Fibroblast of skin of right biceps (primary cell): ENCODE measurements around the gene TNIP2.
A peak's percentile ranks its signal among the peaks of the same experiment; 100 is the strongest.
"Not testable (repeated sequence)": the region's sequence is repeated elsewhere in the genome, so short reads cannot be mapped to it uniquely, and the experiment has no call there.

ENCODE experiments used
- DNase-seq: peaks from one replicate; pipeline ENCODE4 v3.0.0-alpha.2; 2013

TNIP2 gene

DNA sequence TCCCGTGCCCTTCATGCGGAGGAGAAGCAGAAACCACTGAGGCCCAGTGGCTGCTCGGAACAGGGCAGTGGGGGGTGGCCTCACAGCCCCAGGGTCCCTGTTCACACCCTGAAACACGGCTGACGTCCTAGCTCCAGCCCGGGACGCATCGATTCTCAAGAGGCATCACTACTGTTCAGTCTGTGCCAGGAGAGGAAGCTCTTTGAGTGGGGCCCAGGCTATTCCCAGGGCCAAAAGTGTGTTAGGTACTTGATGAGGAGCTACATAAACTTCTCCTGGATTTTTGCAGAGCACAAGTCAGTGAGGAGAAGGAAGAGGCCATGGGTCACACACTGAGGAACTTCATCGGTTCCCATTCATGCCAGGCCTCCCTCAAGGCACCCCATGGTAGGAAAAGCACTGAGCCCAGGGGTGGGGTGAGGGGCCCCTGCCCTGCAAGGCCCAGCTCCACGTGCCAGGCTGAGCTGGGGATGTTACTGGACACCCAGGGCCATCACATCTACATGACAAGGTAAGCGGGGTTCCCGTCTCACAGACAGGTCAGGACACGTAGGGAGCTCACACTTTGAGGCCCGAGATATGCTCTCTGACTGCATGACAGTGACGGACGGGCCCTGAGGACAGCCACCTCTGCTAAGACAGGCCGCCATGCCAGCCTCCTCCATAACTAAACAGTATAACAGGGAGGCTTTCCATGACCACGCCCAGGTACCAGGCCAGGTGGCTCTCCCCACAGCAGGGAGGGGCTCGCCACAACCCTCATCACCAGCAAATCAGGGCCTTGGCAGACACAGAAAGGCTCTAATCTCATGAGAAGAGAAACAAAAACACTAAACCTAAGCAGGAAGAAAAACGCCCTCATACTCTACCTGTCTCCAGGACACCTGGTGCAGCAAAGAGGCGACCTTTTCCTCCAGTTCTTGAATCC, 12.4 kb downstream of the TNIP2 start:
- DNase-seq: no peak

- no peak for DNase-seq
Measured at GRCh38 chr4:2742823-2743517, 13.2 kb downstream of the TNIP2 start.

DNA sequence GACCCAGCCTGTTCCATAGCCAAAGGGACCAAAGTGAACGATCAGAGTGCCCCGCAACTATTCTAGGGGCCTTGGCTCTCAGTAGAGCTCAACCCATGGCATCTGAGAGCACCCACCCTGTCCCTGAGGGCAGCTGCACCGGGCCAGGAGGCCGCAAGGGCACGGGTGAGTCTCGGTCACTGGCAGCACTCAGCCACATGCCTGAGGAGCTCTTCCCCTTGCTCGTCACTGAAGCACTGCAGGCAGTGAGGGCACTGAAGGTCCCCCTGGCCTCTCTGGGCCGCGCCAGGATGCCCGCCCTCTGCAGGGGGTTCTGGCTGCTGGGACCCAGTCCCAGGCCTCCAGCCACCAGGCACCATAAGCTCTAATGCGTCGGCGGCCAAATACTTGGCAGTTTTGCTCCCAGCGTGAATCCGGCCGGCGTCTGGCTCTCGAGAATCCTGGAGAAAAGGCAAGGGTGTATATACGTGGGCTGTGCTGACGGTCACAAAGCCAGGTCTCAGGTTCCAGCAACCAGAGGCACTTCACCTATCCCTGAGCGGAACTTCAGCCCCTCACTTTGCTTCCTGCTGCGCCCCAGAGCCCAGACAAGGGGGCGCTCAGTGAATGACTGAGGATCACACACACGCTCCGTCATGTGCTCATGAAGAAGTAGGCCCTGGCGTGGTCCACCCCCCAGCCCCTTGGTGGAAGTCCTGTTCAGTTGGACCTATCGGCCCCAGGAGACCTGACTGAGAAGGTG, 13.9 kb downstream of the TNIP2 start:
- no peak for DNase-seq

- peak; percentile 59 for DNase-seq
Measured at GRCh38 chr4:2741626-2742025, 14.5 kb downstream of the TNIP2 start.

- DNase-seq: not testable (repeated sequence)
Measured at GRCh38 chr4:2738296-2738695, 17.8 kb downstream of the TNIP2 start.

DNA sequence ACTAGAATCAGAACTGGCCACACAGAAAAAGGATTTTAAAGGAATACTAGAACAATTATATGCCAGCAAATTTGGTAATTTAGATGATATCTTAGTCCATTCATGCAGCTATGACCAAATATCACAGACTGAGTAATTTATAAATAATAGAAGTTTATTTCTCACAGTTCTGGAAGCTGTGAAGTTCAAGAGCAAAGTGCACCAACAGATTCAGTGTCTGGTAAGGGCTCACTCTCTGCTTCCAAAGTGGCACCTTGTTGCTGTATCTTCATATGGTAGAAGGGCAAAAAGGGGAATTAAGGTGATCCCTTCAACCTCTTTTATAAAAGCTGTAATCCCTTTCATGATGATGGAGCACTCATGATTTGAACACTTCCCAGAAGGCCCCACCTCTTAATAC, 20.3 kb downstream of the TNIP2 start:
- no peak for DNase-seq

GRCh38 chr4:2734612-2735011, 21.5 kb downstream of the TNIP2 start:
- no peak for DNase-seq

GRCh38 chr4:2733844-2734574, 22.1 kb downstream of the TNIP2 start:
- DNase-seq: no peak

- no peak for DNase-seq
Measured at GRCh38 chr4:2733001-2733843, 22.9 kb downstream of the TNIP2 start.

- DNase-seq: no peak
Measured at GRCh38 chr4:2732526-2732925, 23.6 kb downstream of the TNIP2 start.

DNA sequence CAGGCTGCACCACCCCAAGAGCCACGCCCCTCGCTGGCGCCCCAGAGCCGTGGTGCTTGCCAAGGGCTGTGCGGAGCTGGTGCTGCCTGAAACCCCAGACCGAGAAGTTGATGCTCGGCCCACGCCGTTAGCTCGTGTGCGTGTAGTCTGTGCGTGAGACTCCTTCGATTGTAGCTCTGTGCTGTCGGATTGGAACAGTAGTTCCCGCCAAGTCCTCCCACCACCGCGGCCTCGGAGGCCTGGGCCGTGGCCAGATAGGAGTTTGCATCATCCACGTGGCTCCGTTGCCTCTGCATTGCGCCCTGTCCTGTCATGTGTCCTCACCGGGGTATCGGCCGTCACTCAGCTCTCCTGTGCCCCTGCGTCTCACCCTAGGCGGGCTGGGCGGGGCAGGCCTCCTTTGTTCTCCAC, 24.2 kb downstream of the TNIP2 start:
- DNase-seq: no peak

DNA sequence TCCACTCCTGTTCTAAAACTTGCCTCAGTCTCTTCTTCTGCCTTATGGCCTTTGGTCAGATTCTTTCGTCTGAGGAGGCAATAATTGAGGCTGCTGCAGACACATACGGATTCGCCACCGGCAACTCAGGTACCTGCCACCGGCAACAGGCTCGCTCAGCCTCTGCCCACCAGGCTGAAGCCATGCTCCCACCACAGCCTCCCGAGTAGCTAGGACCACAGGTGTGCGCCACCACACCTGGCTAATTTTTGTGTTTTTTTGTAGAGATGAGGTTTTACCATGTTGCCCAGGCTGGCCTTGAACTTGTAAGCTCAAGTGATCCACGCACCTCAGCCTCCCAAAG, 26.6 kb downstream of the TNIP2 start:
- DNase-seq: no peak

- DNase-seq: no peak
Measured at GRCh38 chr4:2728806-2729532, 27.2 kb downstream of the TNIP2 start.

DNA sequence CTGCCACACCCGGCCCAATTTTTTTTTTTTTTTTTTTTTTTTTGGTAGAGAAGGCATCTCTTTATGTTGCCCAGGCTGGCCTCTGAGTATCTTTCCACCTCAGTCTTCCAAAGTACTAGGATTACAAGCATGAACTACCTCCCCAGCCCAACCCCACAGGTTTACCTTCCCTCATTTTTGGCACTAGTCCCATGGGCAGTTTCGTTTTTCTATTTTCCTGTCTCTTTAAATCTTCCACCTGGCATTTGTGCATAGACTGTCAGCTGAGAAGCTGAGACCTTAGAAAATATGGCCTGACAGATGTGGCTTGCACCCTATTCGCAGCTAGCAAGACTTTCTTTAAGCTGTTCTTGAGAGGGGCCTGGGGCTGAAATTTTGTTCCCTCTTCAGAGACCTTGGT, 27.9 kb downstream of the TNIP2 start:
- no peak for DNase-seq

- not testable (repeated sequence) for DNase-seq
Measured at GRCh38 chr4:2726881-2727280, 29.3 kb downstream of the TNIP2 start.

DNA sequence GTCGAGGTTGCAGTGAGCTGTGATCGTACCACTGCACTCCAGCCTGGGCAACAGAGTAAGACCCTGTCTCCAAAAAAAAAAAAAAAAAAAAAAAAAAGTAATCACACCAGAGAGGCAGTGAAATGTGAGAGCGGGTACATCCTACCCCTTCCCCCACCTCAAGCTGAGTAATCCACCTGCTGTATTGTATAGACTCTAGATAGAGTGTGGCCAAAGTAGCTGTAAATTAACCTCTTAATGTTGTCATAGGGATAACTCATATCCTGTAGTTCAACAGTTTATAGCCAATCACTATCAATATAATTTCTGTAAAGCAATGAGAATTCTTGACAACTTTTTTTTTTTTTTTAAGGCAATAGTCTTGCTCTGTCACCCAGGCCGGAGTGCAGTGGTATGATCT, 30.8 kb downstream of the TNIP2 start:
- no peak for DNase-seq

- no peak for DNase-seq
Measured at GRCh38 chr4:2723751-2724150, 32.4 kb downstream of the TNIP2 start.

- no peak for DNase-seq
Measured at GRCh38 chr4:2722033-2722432, 34.1 kb downstream of the TNIP2 start.

DNA sequence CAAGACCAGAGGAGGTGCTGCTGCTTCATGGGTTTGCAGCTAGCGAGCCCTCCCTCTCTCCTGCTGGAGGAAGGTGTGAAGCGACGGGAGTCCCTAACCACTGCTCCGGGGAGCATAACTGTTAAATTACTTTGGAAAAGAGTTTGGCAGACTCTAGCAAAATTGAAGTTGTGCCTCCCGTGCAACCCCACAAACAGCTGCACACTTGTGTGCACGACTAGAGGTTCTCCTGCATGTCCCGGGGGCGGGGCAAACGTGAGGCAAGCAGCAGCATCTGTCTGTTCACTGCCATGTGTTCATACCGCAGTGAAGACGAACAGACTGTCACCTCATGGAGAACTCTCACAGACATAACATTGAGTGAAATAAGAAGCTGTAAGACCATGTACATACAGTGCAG, 34.5 kb downstream of the TNIP2 start:
- DNase-seq: no peak

DNA sequence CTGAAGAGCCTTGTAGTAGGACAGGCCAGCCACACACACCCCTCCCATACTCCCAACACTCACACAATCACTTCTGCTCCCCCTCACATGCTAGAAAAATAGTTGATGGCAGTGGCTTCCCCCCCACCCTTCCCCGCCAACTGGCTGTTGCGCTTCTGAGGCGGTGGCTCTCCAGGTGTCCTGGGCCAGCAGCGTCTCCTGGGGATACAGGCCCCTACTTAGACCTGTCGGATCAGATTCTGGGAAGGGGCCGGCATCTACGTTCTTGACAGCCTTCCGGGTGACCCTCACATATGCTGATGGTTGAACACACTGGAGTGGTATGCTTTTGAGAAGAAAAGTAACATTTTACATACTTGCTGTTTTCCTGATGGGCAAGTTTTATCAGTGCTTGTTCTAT, 39.9 kb downstream of the TNIP2 start:
- no peak for DNase-seq

DNA sequence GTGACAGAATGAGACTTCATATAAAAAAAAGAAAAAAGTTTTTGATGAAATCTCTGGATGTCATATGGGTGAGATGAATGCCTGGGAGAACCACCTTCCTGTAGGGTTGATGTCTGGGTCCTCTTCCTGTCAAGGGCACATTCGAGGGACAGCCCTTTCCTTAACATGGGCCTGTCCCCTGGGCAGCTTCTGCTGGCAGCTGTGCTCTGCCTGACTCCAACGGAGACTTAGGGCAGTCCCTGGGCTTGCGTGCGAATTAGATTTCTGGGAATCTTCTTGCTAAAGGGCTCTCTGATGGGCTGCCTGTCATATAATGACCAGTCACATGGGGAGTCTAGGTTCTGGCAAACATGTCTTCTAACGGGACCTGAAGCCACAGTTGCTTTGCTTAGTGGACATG, 40.7 kb downstream of the TNIP2 start:
- no peak for DNase-seq
